Caco-2 (cell line): Measurements from ENCODE around the gene CLCN5. TPM values are rescaled to one million over a fixed set of nuclear protein-coding genes. Genes with fewer than 3 reads are reported as not detected.

ENCODE experiments used
- BruUV-seq: library from RNA; stranded (reverse); fragments of 400-500 nt; replicated peaks from 2 replicates; lab custom pipeline; 2021; lab: Mats Ljungman, UMichigan
- CTCF ChIA-PET: fragments of 300-600 bp; sonication (Branson Sonifier 250); formaldehyde crosslinking; loops from one replicate; lab custom pipeline; 2022; ENCODE audit warnings: antibody characterized with exemption; lab: Charles Lee
- POLR2A ChIA-PET: fragments of 300-600 bp; sonication (Branson Sonifier 250); formaldehyde crosslinking; loops from one replicate; lab custom pipeline; 2022; ENCODE audit warnings: antibody characterized with exemption; lab: Charles Lee
- DNase-seq, 2 experiments: peaks; one replicate each; pipeline versions ENCODE4 v3.0.0 to v3.0.0-alpha.2; 2020 to 2022
- H3K27me3 ChIP-seq: replicated peaks from 2 replicates; pipeline ENCODE4 v1.6.0; 2011; ENCODE audit warnings: low read length; ENCODE audit not compliant: control insufficient read depth, insufficient read depth
- H3K36me3 ChIP-seq: 2 replicates; pipeline ENCODE4 v1.5.1; 2011; ENCODE audit warnings: low read length; ENCODE audit not compliant: control insufficient read depth, insufficient read depth
- H3K4me1 ChIP-seq: fragments of 250-450 bp; sonication (Bioruptor Pico); 2 replicates; pipeline ENCODE4 v1.5.1; 2020; ENCODE audit warnings: mild to moderate bottlenecking
- H3K4me3 ChIP-seq: 2 replicates; pipeline ENCODE4 v1.5.1; 2011; ENCODE audit warnings: low read depth, mild to moderate bottlenecking, control low read depth, low read length
- H3K9me3 ChIP-seq: fragments of 250-450 bp; sonication (Bioruptor Pico); 2 replicates; pipeline ENCODE4 v1.5.1; 2020; ENCODE audit warnings: mild to moderate bottlenecking, moderate library complexity
- H3K27ac Mint-ChIP-seq: one replicate; pipeline ENCODE4 v1.8.0; 2022; ENCODE audit warnings: mixed read lengths; ENCODE audit not compliant: unreplicated experiment
- H3K27me3 Mint-ChIP-seq: one replicate; pipeline ENCODE4 v1.8.0; 2022; ENCODE audit warnings: mixed read lengths; ENCODE audit not compliant: insufficient read depth, unreplicated experiment
- H3K36me3 Mint-ChIP-seq: one replicate; pipeline ENCODE4 v1.8.0; 2022; ENCODE audit warnings: mild to moderate bottlenecking, mixed read lengths; ENCODE audit not compliant: insufficient read depth, unreplicated experiment
- H3K4me1 Mint-ChIP-seq: one replicate; pipeline ENCODE4 v1.8.0; 2022; ENCODE audit warnings: low read depth, mixed read lengths; ENCODE audit not compliant: unreplicated experiment
- H3K4me3 Mint-ChIP-seq: one replicate; pipeline ENCODE4 v1.8.0; 2022; ENCODE audit warnings: mild to moderate bottlenecking, moderate library complexity, mixed read lengths; ENCODE audit not compliant: unreplicated experiment
- H3K9me3 Mint-ChIP-seq: one replicate; pipeline ENCODE4 v1.8.0; 2022; ENCODE audit warnings: mixed read lengths; ENCODE audit not compliant: unreplicated experiment
- intact Hi-C: fragments of 100-400 bp; cut with micrococcal nuclease; formaldehyde crosslinking; loops from one replicate; pipeline ENCODE4 v1.10.0; 2022; ENCODE audit not compliant: unreplicated experiment
- total RNA-seq: library from RNA; stranded (reverse); gene quantifications from 2 replicates; pipeline ENCODE4 v1.2.3, GENCODE V29; 2022
- TF ChIP-seq, protein P1 (sequence below), 2 experiments: fragments of 200-600 bp in 1 of 2; IDR thresholded peaks; 1 replicate in 1 of 2; 2 replicates in 1 of 2; pipeline versions ENCODE4 v1.5.1 to v1.8.0; 2011 to 2022; ENCODE audit warnings: antibody characterized with exemption in 1 of 2, control low read depth in 1 of 2, inconsistent platforms in 1 of 2, low read depth in 1 of 2, low read length in 1 of 2, mild to moderate bottlenecking in 1 of 2, moderate library complexity in 1 of 2; ENCODE audit not compliant: insufficient read depth in 1 of 2, severe bottlenecking in 1 of 2, unreplicated experiment in 1 of 2

The CLCN5 gene
- total RNA-seq, 1 experiment from 2014 or later: 61.0 TPM

DNA sequence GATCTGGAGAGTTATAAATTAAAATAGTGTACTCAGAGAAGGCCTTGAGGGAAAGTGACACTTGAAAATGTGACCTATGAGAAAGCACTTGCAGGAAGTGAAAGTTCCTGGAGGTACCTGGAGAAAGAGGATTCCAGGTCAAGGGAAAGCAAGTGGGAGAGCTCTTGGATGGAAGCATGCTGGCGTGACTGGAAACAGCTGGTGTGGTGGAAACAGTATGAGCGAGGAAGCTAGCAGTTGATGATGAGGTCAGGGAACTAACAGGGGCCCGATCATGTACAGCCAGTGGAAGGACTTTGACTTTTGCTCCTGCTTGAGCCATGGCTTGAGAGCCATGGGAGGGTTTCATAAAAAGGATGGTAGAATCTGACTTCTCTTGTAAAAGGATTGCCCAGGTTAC lies 9.5 kb upstream of the CLCN5 start:
- H3K9me3 ChIP-seq: no peaks in the 10 kb centered on the region
- Mint-ChIP-seq H3K27ac (no peak overlapping the region), H3K4me3 (no peak overlapping the region), H3K9me3 (no peaks in the 10 kb centered on the region), H3K36me3 (peaks cover 5% of the 10 kb centered on the region), H3K27me3 (no peaks in the 10 kb centered on the region), H3K4me1 (peaks cover 7% of the 10 kb centered on the region)
- H3K4me3 ChIP-seq: no peak overlapping the region
- BruUV-seq: no TSS peak
- intact Hi-C loops: no loop called here
- POLR2A ChIA-PET: no interaction called here
- no peak for DNase-seq
- H3K4me1 ChIP-seq: peaks cover 4% of the 10 kb centered on the region; the same call in 1 of the 2 replicates
- no peaks in the 10 kb centered on the region for H3K36me3 ChIP-seq
- CTCF ChIA-PET: no interaction called here
- H3K27me3 ChIP-seq: no peaks in the 10 kb centered on the region
- TF ChIP-seq, protein P1, sequence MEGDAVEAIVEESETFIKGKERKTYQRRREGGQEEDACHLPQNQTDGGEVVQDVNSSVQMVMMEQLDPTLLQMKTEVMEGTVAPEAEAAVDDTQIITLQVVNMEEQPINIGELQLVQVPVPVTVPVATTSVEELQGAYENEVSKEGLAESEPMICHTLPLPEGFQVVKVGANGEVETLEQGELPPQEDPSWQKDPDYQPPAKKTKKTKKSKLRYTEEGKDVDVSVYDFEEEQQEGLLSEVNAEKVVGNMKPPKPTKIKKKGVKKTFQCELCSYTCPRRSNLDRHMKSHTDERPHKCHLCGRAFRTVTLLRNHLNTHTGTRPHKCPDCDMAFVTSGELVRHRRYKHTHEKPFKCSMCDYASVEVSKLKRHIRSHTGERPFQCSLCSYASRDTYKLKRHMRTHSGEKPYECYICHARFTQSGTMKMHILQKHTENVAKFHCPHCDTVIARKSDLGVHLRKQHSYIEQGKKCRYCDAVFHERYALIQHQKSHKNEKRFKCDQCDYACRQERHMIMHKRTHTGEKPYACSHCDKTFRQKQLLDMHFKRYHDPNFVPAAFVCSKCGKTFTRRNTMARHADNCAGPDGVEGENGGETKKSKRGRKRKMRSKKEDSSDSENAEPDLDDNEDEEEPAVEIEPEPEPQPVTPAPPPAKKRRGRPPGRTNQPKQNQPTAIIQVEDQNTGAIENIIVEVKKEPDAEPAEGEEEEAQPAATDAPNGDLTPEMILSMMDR (IDR thresholded peaks at IDR 0.05; ENCODE audit: insufficient read depth in 1 of 2, low read depth in 1 of 2, low read length in 1 of 2, severe bottlenecking in 1 of 2, unreplicated experiment in 1 of 2): no peak

DNA sequence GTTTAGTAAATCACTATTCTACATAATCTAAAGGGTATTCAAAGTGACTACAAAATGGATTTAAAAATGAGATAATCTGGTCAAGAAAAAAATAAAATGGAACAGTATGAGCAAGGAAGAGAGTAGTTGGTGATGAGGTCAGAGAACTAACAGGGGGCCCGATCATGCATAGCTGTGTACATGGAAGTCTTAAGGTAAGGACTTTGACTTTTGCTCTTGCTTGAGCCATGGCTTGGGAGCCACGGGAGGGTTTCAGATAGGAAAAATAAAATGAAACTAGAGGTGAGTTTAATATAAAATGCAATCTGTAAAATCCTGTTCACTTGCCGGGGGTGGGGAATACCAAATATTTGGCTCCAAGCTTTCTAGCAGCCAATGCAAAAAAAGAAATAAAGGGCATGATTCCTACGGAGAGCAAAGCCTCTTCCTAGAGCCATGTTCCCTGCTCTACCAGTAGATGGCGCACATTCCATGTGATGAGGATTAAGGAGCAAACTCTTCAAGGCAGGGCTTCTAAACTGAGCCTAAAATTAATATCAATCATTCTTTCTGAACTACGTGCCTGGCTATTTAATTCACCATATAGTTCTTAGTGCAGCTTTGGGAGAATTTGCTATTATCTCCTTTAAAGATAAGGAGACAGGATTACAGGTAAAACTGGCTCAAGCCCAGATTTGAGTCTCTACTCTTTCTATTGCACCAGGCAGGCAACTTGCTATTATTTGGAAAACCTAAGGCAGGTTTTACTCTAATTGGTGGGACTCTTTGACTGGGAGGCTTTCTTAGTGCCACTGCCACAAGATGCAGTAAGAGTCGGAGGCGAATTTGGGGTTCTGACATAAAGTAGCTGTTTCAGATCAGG lies 6.8 kb upstream of the CLCN5 start:
- no peak overlapping the region for H3K4me3 ChIP-seq
- H3K9me3 Mint-ChIP-seq: no peaks in the 10 kb centered on the region
- DNase-seq: peak; percentile 45 to 56
- peaks cover 10% of the 10 kb centered on the region for H3K4me1 Mint-ChIP-seq
- H3K27ac Mint-ChIP-seq: no peak overlapping the region
- H3K36me3 Mint-ChIP-seq: no peaks in the 10 kb centered on the region
- TF ChIP-seq, protein P1 (IDR thresholded peaks at IDR 0.05; ENCODE audit: insufficient read depth in 1 of 2, low read depth in 1 of 2, low read length in 1 of 2, severe bottlenecking in 1 of 2, unreplicated experiment in 1 of 2): peak; percentile 62 to 80
- no peaks in the 10 kb centered on the region for H3K36me3 ChIP-seq
- intact Hi-C loops: loop anchor here (1.0 kb wide), 4 partner anchors 31 to 289 kb away; partner anchors contain the start of gene CCNB3
- H3K27me3 ChIP-seq: no peaks in the 10 kb centered on the region
- no peak overlapping the region for H3K4me3 Mint-ChIP-seq
- H3K27me3 Mint-ChIP-seq: no peaks in the 10 kb centered on the region
- CTCF ChIA-PET: interaction anchor here (0.5 to 1.0 kb wide), 3 partner anchors 31 to 667 kb away, joined by 3 to 4 read pairs (median 4); no protein-coding TSS in a partner anchor
- peaks cover 4% of the 10 kb centered on the region; the same call in 1 of the 2 replicates for H3K4me1 ChIP-seq
- H3K9me3 ChIP-seq: no peaks in the 10 kb centered on the region
- POLR2A ChIA-PET: no interaction called here
- no TSS peak for BruUV-seq

DNA sequence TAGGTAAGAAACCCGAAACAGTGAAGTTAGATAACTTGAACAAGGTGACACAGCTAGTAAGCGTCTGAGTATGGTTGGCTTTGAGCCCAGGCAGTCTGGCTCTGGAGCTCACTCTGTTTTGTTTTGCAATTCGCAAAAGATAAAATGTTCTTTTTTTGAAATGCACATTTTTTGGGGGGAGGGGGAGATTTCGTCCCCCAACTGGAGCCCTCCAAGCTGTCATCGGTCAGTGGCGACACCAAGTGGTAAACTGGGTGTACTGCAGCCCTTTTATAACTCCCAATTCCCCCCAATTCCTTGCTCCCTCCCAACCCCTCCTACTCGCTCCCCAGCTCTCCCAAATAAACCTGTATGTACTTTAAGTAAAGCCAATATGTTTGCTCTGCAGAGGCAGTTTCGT lies 2.8 kb upstream of the CLCN5 start:
- Histone ChIP-seq H3K9me3 (no peaks in the 10 kb centered on the region), H3K27me3 (no peaks in the 10 kb centered on the region), H3K4me3 (no peak overlapping the region), H3K4me1 (peaks cover 10% of the 10 kb centered on the region; the same call in 1 of the 2 replicates), H3K36me3 (no peaks in the 10 kb centered on the region)
- H3K27ac Mint-ChIP-seq: peak overlapping the region; percentile 31
- peak; percentile 36 to 39 for DNase-seq
- peaks cover 22% of the 10 kb centered on the region for H3K4me1 Mint-ChIP-seq
- H3K9me3 Mint-ChIP-seq: no peaks in the 10 kb centered on the region
- intact Hi-C loops: loop anchor here (1.0 to 5.0 kb wide), 3 partner anchors 35 to 78 kb away; no protein-coding TSS in a partner anchor
- H3K27me3 Mint-ChIP-seq: no peaks in the 10 kb centered on the region
- POLR2A ChIA-PET: no interaction called here
- TF ChIP-seq, protein P1 (IDR thresholded peaks at IDR 0.05; ENCODE audit: insufficient read depth in 1 of 2, low read depth in 1 of 2, low read length in 1 of 2, severe bottlenecking in 1 of 2, unreplicated experiment in 1 of 2): peak; percentile 71 to 81
- BruUV-seq: no TSS peak
- CTCF ChIA-PET: interaction anchor here (0.5 to 1.0 kb wide), 3 partner anchors 83 to 625 kb away, joined by 3 to 8 read pairs (median 3); no protein-coding TSS in a partner anchor
- H3K36me3 Mint-ChIP-seq: peaks cover 3% of the 10 kb centered on the region
- H3K4me3 Mint-ChIP-seq: no peak overlapping the region
